ENCODE data around the gene SENP7. TPM values are rescaled to one million over a fixed set of nuclear protein-coding genes. Genes with fewer than 3 reads are reported as not detected.
A peak's percentile ranks its signal among the peaks of the same experiment; 100 is the strongest.
"Not testable (repeated sequence)": the region's sequence is repeated elsewhere in the genome, so short reads cannot be mapped to it uniquely, and the experiment has no call there.

The SENP7 gene
- total RNA-seq, 1 donor = 24.0 TPM

- no peak overlapping the region for H3K4me3 ChIP-seq (ENCODE audit: low read depth, low read length)
- TF ChIP-seq CTCF (IDR thresholded peaks at IDR 0.05; ENCODE audit: insufficient read depth, low read length) = no peak
- no peak for DNase-seq (ENCODE audit: low read depth)
Measured at GRCh38 chr3:101312545-101312944, 200.5 kb downstream of the SENP7 start.

GRCh38 chr3:101311676-101312075 lies 201.3 kb downstream of the SENP7 start:
- no peak for TF ChIP-seq CTCF (IDR thresholded peaks at IDR 0.05; ENCODE audit: insufficient read depth, low read length)
- H3K4me3 ChIP-seq (ENCODE audit: low read depth, low read length) = no peak overlapping the region
- peak; percentile 50 for DNase-seq (ENCODE audit: low read depth)

- no peak overlapping the region for H3K4me3 ChIP-seq (ENCODE audit: low read depth, low read length)
- TF ChIP-seq CTCF (IDR thresholded peaks at IDR 0.05; ENCODE audit: insufficient read depth, low read length) = no peak
- peak; percentile 55 for DNase-seq (ENCODE audit: low read depth)
Measured at GRCh38 chr3:101310978-101311375, 202.0 kb downstream of the SENP7 start.

GRCh38 chr3:101308147-101308772 lies 204.8 kb downstream of the SENP7 start:
- DNase-seq (ENCODE audit: low read depth); H3K4me3 ChIP-seq (ENCODE audit: low read depth, low read length): not testable (repeated sequence)

GRCh38 chr3:101303836-101304235 lies 209.2 kb downstream of the SENP7 start:
- H3K4me3 ChIP-seq (ENCODE audit: low read depth, low read length) = no peak overlapping the region
- no peak for TF ChIP-seq CTCF (IDR thresholded peaks at IDR 0.05; ENCODE audit: insufficient read depth, low read length)
- DNase-seq (ENCODE audit: low read depth) = no peak

- no peak overlapping the region for H3K4me3 ChIP-seq (ENCODE audit: low read depth, low read length)
Measured at GRCh38 chr3:101303089-101303731, 209.8 kb downstream of the SENP7 start.

More at GRCh38 chr3:101303089-101303731, 209.8 kb downstream of the SENP7 start:
- no peak for TF ChIP-seq CTCF (IDR thresholded peaks at IDR 0.05; ENCODE audit: insufficient read depth, low read length)
- DNase-seq (ENCODE audit: low read depth) = peak; percentile 13

Measured in fibroblast of the aortic adventitia (primary cell).